HG03045 (cell line): ENCODE results near the gene PGM2.

Experiments
- ATAC-seq: cut with Tn5 transposase; IDR thresholded peaks from one replicate; pipeline ENCODE4 v1.9.1; 2021; ENCODE audit warnings: mild to moderate bottlenecking, moderate library complexity; ENCODE audit not compliant: unreplicated experiment

The PGM2 gene

DNA sequence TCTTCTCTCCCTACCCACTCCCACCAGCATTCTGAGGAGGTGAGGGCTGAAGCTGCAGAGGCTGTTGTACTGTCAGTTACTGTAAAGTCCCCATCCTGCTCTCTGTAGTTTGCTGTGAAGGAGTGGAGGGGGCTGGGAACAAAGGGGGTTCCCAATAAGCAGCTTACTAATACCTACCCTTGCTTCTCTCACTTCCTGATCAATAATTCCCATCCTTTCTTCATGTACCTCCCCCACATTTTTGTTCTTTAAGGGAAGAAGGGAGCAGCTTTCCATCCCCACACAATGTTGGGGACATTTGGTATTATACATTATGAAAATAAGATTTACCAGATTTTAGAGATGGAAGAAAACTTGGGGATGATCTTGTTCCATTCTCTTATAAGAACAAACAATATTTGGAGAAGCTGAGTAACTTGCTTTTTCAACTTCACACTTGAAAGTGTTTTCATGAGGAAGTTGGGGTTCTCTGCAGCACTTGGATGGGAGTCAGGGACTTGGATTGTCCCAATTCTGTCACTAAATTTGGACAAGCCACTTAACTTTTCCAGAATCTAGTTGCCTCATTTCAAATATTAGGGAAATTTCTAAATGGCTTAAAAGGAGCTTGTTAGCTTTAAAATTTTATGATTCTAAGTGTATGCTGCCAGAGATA is 69.8 kb downstream of the PGM2 start:
- no peak for ATAC-seq

GRCh38 chr4:37902212-37902611 is 75.7 kb downstream of the PGM2 start:
- ATAC-seq, result no peak

DNA sequence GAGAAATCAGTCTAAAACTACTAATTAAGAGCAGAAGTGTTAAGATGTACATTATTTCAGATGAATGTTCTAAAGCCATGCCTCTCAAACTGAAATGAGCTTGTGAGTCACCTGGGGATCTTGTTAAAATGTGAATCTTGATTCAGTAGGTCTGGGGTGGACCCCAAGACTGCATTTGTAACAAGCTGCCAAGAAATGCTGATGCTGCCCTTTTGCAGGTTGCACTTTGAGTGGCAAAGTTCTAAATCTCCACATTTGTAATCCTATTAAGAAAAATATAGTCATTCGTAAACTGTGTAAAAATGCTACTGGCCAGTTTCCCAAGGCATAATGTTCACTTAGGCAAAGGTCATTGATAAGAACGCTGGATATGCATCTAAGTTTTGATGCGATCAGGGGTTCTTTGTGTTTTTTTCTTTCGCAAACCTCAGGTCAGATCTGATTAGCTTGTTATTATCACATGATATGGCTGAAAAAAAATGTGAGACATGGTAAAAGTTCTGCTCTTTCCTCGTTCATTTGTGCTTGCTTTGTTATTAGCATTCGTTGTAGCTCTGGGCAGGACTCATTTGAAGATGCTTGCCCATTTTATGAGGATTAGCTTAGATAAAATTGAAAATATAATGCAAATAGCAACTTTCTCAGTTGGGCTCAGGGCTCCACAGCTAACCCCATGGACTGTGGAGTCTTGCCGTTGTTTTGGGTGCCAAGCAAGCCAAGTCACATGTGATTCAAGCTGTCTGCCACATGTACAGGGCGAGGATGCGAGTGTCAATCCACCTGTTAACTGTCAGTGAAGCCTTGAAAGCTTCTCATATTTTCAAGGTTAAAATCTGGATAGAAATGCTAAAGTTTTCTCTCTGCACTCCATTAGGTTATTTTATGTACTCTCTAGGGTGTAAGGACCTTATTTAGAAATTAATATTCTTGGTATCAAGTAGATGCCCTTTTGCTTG is 76.5 kb downstream of the PGM2 start:
- no peak for ATAC-seq

GRCh38 chr4:37903901-37904300 is 77.4 kb downstream of the PGM2 start:
- no peak for ATAC-seq

- ATAC-seq, result no peak
Measured at GRCh38 chr4:37904824-37905223, 78.3 kb downstream of the PGM2 start.

- ATAC-seq, result no peak
Measured at GRCh38 chr4:37905533-37906169, 79.2 kb downstream of the PGM2 start.

GRCh38 chr4:37908488-37909331 is 82.2 kb downstream of the PGM2 start:
- ATAC-seq, result no peak

DNA sequence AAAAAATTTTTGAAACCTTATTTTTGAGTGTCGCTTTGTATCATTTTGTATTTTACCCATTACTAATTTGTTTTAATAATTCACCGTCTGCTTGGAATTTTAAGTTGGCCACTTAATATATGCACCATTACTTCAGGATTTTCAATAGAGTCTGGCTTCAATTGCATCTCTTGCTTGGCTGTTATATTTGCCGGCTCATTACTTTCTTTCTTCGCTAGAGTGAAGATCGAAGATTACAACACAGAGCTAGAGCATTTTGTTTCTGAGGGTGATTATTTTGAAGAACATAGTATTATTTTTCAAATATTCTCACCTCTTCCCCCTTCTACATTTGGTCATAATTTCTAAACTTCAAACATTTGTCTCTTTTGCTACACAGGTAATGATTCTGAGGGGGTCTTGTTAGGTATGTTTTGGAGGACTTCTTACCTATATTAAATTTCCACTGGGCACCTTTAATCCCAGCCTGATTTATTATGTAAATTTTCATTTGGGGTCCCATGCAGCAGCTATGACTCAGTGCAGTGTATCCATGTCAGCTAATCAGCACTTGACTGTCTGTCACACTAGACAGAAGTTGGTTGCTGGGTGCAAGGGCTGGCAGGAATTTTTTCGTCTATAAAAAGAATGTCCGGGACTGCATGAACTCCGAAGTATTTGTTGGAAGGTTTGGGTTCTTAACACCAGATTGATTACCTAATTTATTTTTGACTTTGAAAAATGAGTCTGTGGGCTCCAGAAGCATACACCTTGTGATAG is 83.0 kb downstream of the PGM2 start:
- ATAC-seq, result no peak

DNA sequence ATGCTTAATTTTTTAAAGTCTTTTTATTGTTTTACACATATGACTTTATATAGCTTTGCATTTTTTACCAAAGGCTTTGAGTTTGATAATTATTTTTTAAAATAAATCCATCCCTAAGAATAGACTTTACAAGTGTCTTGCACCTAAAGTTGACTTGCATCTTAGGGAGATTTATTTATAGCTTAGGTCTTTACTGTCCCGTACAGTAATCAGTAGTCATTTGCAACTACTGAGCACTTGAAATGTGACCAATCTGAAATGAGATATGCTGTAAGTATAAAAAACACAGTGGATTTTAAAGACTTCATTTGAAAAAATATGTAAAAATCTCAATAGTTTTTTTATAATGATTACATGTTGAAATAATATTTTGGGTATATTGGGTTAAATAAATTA is 83.6 kb downstream of the PGM2 start:
- no peak for ATAC-seq
